PC-3 (cell line): ENCODE results near the gene TDRD7. TPM values are rescaled to one million over a fixed set of nuclear protein-coding genes. Genes with fewer than 3 reads are reported as not detected.

Experiments used
- ATAC-seq: fragments of 200-7000 bp; cut with Tn5 transposase; 2 replicates; pipeline ENCODE4 v1.9.1; 2020; ENCODE audit warnings: mild to moderate bottlenecking, moderate library complexity
- BruUV-seq: library from RNA; stranded (reverse); fragments of 400-500 nt; replicated peaks from 2 replicates; lab custom pipeline; 2021; lab: Mats Ljungman, UMichigan
- CTCF ChIA-PET: fragments of 300-600 bp; sonication (Branson Sonifier 250); formaldehyde crosslinking; loops from one replicate; lab custom pipeline; 2022; ENCODE audit warnings: antibody characterized with exemption; lab: Charles Lee
- POLR2A ChIA-PET: fragments of 300-600 bp; sonication (Branson Sonifier 250); formaldehyde crosslinking; loops from one replicate; lab custom pipeline; 2022; ENCODE audit warnings: antibody characterized with exemption; ENCODE audit not compliant: unreplicated experiment; lab: Charles Lee
- DNase-seq: peaks from one replicate; pipeline ENCODE4 v3.0.0-alpha.2; 2015
- H2AFZ ChIP-seq: fragments of 300-600 bp; sonication (generic); 2 replicates; pipeline ENCODE4 v1.6.0; 2016; ENCODE audit warnings: antibody characterized with exemption, low read length
- H3F3A ChIP-seq: fragments of 300-600 bp; sonication (generic); one replicate; pipeline ENCODE4 v1.6.0; 2017; ENCODE audit warnings: antibody characterized with exemption, low read length, control low read depth, mild to moderate bottlenecking; ENCODE audit not compliant: unreplicated experiment
- H3K27ac ChIP-seq: fragments of 300-600 bp; sonication (generic); 2 replicates; pipeline ENCODE4 v1.5.1; 2016; ENCODE audit warnings: mild to moderate bottlenecking, low read length
- H3K27me3 ChIP-seq: fragments of 300-600 bp; sonication (generic); 2 replicates; pipeline ENCODE4 v1.6.1; 2016; ENCODE audit warnings: low read length, mixed read lengths
- H3K36me3 ChIP-seq: fragments of 300-600 bp; sonication (generic); 2 replicates; pipeline ENCODE4 v1.6.1; 2016; ENCODE audit warnings: low read depth, mixed run types, low read length, mixed read lengths
- H3K4me1 ChIP-seq: fragments of 300-600 bp; sonication (generic); 2 replicates; pipeline ENCODE4 v1.5.1; 2016; ENCODE audit warnings: low read length; ENCODE audit not compliant: insufficient read depth
- H3K4me2 ChIP-seq: fragments of 300-600 bp; sonication (generic); 2 replicates; pipeline ENCODE4 v1.6.0; 2016; ENCODE audit warnings: low read length
- H3K4me3 ChIP-seq: fragments of 300-600 bp; sonication (generic); 2 replicates; pipeline ENCODE4 v1.5.1; 2016; ENCODE audit warnings: mild to moderate bottlenecking, low read length, mixed read lengths
- H3K79me2 ChIP-seq: fragments of 300-600 bp; sonication (generic); 2 replicates; pipeline ENCODE4 v1.6.1; 2017; ENCODE audit warnings: low read length, mixed read lengths
- H3K9ac ChIP-seq: fragments of 300-600 bp; sonication (generic); 2 replicates; pipeline ENCODE4 v1.6.0; 2016; ENCODE audit warnings: mild to moderate bottlenecking, low read length
- H3K9me2 ChIP-seq: fragments of 300-600 bp; sonication (generic); replicated peaks from 2 replicates; pipeline ENCODE4 v1.6.1; 2016; ENCODE audit warnings: mixed run types, low read length, mixed read lengths
- H3K9me3 ChIP-seq: fragments of 300-600 bp; sonication (generic); 2 replicates; pipeline ENCODE4 v1.6.1; 2016; ENCODE audit warnings: low read length, mixed read lengths
- H4K20me1 ChIP-seq: fragments of 300-600 bp; sonication (generic); 2 replicates; pipeline ENCODE4 v1.6.1; 2016; ENCODE audit warnings: low read length, mixed read lengths
- CTCF ChIP-seq: fragments of 300-600 bp; sonication (generic); conservative IDR thresholded peaks from 2 replicates; pipeline ENCODE4 v1.5.1; 2017; ENCODE audit warnings: antibody characterized with exemption, low read depth, mild to moderate bottlenecking, low read length
- EZH2 ChIP-seq: fragments of 300-600 bp; sonication (generic); IDR thresholded peaks from one replicate; pipeline ENCODE4 v1.6.1; 2017; ENCODE audit warnings: antibody characterized with exemption, mild to moderate bottlenecking, low read length; ENCODE audit not compliant: unreplicated experiment
- EZH2phosphoT487 ChIP-seq: fragments of 300-600 bp; sonication (generic); IDR thresholded peaks from 2 replicates; pipeline ENCODE4 v1.6.1; 2018; ENCODE audit warnings: mild to moderate bottlenecking, antibody characterized with exemption, low read length, borderline replicate concordance
- intact Hi-C: fragments of 100-400 bp; cut with micrococcal nuclease; formaldehyde crosslinking; loops from 2 replicates; pipeline ENCODE4 v1.9.0; 2023
- total RNA-seq: library from RNA; depleted of rRNA; stranded (reverse); fragments of >200 nt; gene quantifications from 2 replicates; pipeline ENCODE4 v1.2.3, GENCODE V29; 2014

TDRD7 gene
- total RNA-seq, 1 experiment from 2014 or later: 4.2 TPM

GRCh38 chr9:97431549-97432143 is 19.8 kb downstream of the TDRD7 start:
- no peaks in the 10 kb centered on the region for H3K4me1 ChIP-seq
- BruUV-seq: no TSS peak
- ATAC-seq: no peak
- H3F3A ChIP-seq: no peaks in the 10 kb centered on the region
- POLR2A ChIA-PET: no interaction called here
- no peaks in the 10 kb centered on the region for H4K20me1 ChIP-seq
- no peaks in the 10 kb centered on the region for H3K9me3 ChIP-seq
- no peak overlapping the region for H3K4me2 ChIP-seq
- DNase-seq: no peak
- H3K9me2 ChIP-seq: no peaks in the 10 kb centered on the region
- H3K27ac ChIP-seq: no peak overlapping the region
- H3K36me3 ChIP-seq: no peaks in the 10 kb centered on the region
- no peaks in the 10 kb centered on the region for H3K27me3 ChIP-seq
- no peak overlapping the region for H3K4me3 ChIP-seq
- H3K79me2 ChIP-seq: no peaks in the 10 kb centered on the region
- TF ChIP-seq EZH2phosphoT487: no peak
- TF ChIP-seq EZH2: no peak
- TF ChIP-seq CTCF: no peak
- no peak overlapping the region for H2AFZ ChIP-seq
- intact Hi-C loops: no loop called here
- CTCF ChIA-PET: no interaction called here
- no peak overlapping the region for H3K9ac ChIP-seq

GRCh38 chr9:97437051-97437600 is 25.2 kb downstream of the TDRD7 start:
- Histone ChIP-seq H3K27me3 (no peaks in the 10 kb centered on the region), H3K4me2 (no peak overlapping the region), H2AFZ (no peak overlapping the region), H3F3A (no peaks in the 10 kb centered on the region), H3K4me1 (no peaks in the 10 kb centered on the region), H4K20me1 (no peaks in the 10 kb centered on the region), H3K36me3 (no peaks in the 10 kb centered on the region), H3K9me3 (no peaks in the 10 kb centered on the region), H3K9me2 (no peaks in the 10 kb centered on the region), H3K4me3 (no peak overlapping the region), H3K9ac (no peak overlapping the region), H3K79me2 (no peaks in the 10 kb centered on the region), H3K27ac (no peak overlapping the region)
- intact Hi-C loops: no loop called here
- ChIA-PET POLR2A (no interaction called here), CTCF (no interaction called here)
- BruUV-seq: no TSS peak
- TF ChIP-seq CTCF: no peak
- no peak for TF ChIP-seq EZH2phosphoT487
- no peak for TF ChIP-seq EZH2
- ATAC-seq (no peak), DNase-seq (no peak)

- H3K36me3 ChIP-seq: no peaks in the 10 kb centered on the region
- no peaks in the 10 kb centered on the region for H3K9me3 ChIP-seq
- no peak for DNase-seq
- no peak for TF ChIP-seq EZH2phosphoT487
- no peak for TF ChIP-seq CTCF
- no peak for TF ChIP-seq EZH2
- ChIA-PET POLR2A (no interaction called here), CTCF (no interaction called here)
- H3K9me2 ChIP-seq: no peaks in the 10 kb centered on the region
- H2AFZ ChIP-seq: no peak overlapping the region
- H3K27ac ChIP-seq: no peak overlapping the region
- H3F3A ChIP-seq: no peaks in the 10 kb centered on the region
- no TSS peak for BruUV-seq
- no peak for ATAC-seq
- H3K4me2 ChIP-seq: no peak overlapping the region
- H3K4me1 ChIP-seq: no peaks in the 10 kb centered on the region
- H3K9ac ChIP-seq: no peak overlapping the region
- H3K27me3 ChIP-seq: no peaks in the 10 kb centered on the region
- no peak overlapping the region for H3K4me3 ChIP-seq
- no peaks in the 10 kb centered on the region for H3K79me2 ChIP-seq
- intact Hi-C loops: no loop called here
- no peaks in the 10 kb centered on the region for H4K20me1 ChIP-seq
These were observed 26.4 kb downstream of the TDRD7 start for GRCh38 chr9:97438257-97438656.
